IMR-90 (cell line): ENCODE measurements around the gene CLEC16A. TPM values are rescaled to one million over a fixed set of nuclear protein-coding genes. Genes with fewer than 3 reads are reported as not detected.

ENCODE experiments used
- ATAC-seq: fragments of 200-7000 bp; cut with Tn5 transposase; 2 replicates; pipeline ENCODE4 v1.9.1; 2020; ENCODE audit warnings: low read depth, mild to moderate bottlenecking, moderate library complexity
- BruUV-seq: library from RNA; stranded (reverse); fragments of 400-500 nt; replicated peaks from 2 replicates; lab custom pipeline; 2021; lab: Mats Ljungman, UMichigan
- CTCF ChIA-PET: fragments of 300-600 bp; formaldehyde crosslinking; extraction: SDS; loops from one replicate; lab custom pipeline; 2021; ENCODE audit warnings: antibody characterized with exemption; lab: Yijun Ruan, JAX
- POLR2A ChIA-PET: fragments of 300-600 bp; sonication (Branson Sonifier 250); formaldehyde crosslinking; loops from one replicate; lab custom pipeline; 2022; ENCODE audit warnings: antibody characterized with exemption; ENCODE audit not compliant: unreplicated experiment; lab: Charles Lee
- DNase-seq: peaks from one replicate; pipeline ENCODE4 v3.0.0; 2013
- H2AFZ ChIP-seq: replicated peaks from 2 replicates; pipeline ENCODE3; 2013; ENCODE audit warnings: low read length, mild to moderate bottlenecking; ENCODE audit not compliant: poor library complexity
- H2AK5ac ChIP-seq: 2 replicates; pipeline ENCODE4 v1.6.1; 2013; ENCODE audit warnings: low read depth, low read length, inconsistent platforms
- H2AK9ac ChIP-seq: replicated peaks from 2 replicates; pipeline ENCODE3; 2013; ENCODE audit warnings: mild to moderate bottlenecking, low read depth, low read length, moderate library complexity; ENCODE audit not compliant: poor library complexity
- H2BK120ac ChIP-seq: 2 replicates; pipeline ENCODE4 v1.6.1; 2013; ENCODE audit warnings: low read depth, low read length, inconsistent platforms
- H2BK15ac ChIP-seq: 3 replicates; pipeline ENCODE4 v1.6.1; 2013; ENCODE audit warnings: low read depth, low read length, inconsistent platforms
- H2BK20ac ChIP-seq: 2 replicates; pipeline ENCODE4 v1.6.1; 2013; ENCODE audit warnings: low read depth, mild to moderate bottlenecking, inconsistent platforms, low read length, moderate library complexity
- H2BK5ac ChIP-seq: 2 replicates; pipeline ENCODE4 v1.6.1; 2013; ENCODE audit warnings: mild to moderate bottlenecking, low read depth, low read length, inconsistent platforms; ENCODE audit not compliant: poor library complexity, severe bottlenecking
- H3K14ac ChIP-seq: replicated peaks from 2 replicates; pipeline ENCODE4 v1.6.1; 2013; ENCODE audit warnings: low read depth, low read length, inconsistent platforms
- H3K18ac ChIP-seq: 2 replicates; pipeline ENCODE4 v1.6.1; 2013; ENCODE audit warnings: low read depth, low read length, control low read depth
- H3K23ac ChIP-seq: 2 replicates; pipeline ENCODE4 v1.6.1; 2013; ENCODE audit warnings: low read depth, low read length, inconsistent platforms
- H3K27ac ChIP-seq: 2 replicates; pipeline ENCODE4 v1.5.1; 2013; ENCODE audit warnings: mild to moderate bottlenecking, control low read depth, low read length; ENCODE audit not compliant: insufficient read depth
- H3K27me3 ChIP-seq: 2 replicates; pipeline ENCODE4 v1.6.1; 2013; ENCODE audit warnings: low read length; ENCODE audit not compliant: control insufficient read depth, insufficient read depth
- H3K36me3 ChIP-seq: 2 replicates; pipeline ENCODE4 v1.6.1; 2013; ENCODE audit warnings: low read length, mixed read lengths; ENCODE audit not compliant: control insufficient read depth, insufficient read depth
- H3K4ac ChIP-seq: 2 replicates; pipeline ENCODE4 v1.6.1; 2013; ENCODE audit warnings: low read depth, low read length, inconsistent platforms
- H3K4me1 ChIP-seq: 2 replicates; pipeline ENCODE4 v1.6.1; 2013; ENCODE audit warnings: low read length, mixed read lengths; ENCODE audit not compliant: control insufficient read depth, insufficient read depth
- H3K4me2 ChIP-seq: 2 replicates; pipeline ENCODE4 v1.6.1; 2013; ENCODE audit warnings: low read depth, mild to moderate bottlenecking, control low read depth, low read length, moderate library complexity
- H3K4me3 ChIP-seq: 2 replicates; pipeline ENCODE4 v1.5.1; 2013; ENCODE audit warnings: low read depth, mild to moderate bottlenecking, control low read depth, low read length, moderate library complexity; ENCODE audit not compliant: insufficient read depth
- H3K56ac ChIP-seq: 2 replicates; pipeline ENCODE4 v1.6.1; 2013; ENCODE audit warnings: low read length, inconsistent platforms; ENCODE audit not compliant: insufficient read depth; ENCODE audit errors: extremely low read depth
- H3K79me1 ChIP-seq, 2 experiments: 2 replicates each; pipeline ENCODE4 v1.6.1; 2013; ENCODE audit warnings: low read length in 2 of 2, inconsistent platforms in 1 of 2, low read depth in 1 of 2
- H3K9ac ChIP-seq: 2 replicates; pipeline ENCODE4 v1.6.1; 2013; ENCODE audit warnings: low read depth, low read length, control low read depth
- H3K9me1 ChIP-seq: 2 replicates; pipeline ENCODE4 v1.6.1; 2013; ENCODE audit warnings: low read length, inconsistent platforms; ENCODE audit not compliant: insufficient read depth
- H3K9me3 ChIP-seq: 2 replicates; pipeline ENCODE4 v1.6.1; 2013; ENCODE audit warnings: low read length; ENCODE audit not compliant: control insufficient read depth, insufficient read depth
- H4K20me1 ChIP-seq: 2 replicates; pipeline ENCODE4 v1.6.1; 2013; ENCODE audit warnings: low read length, inconsistent platforms; ENCODE audit not compliant: insufficient read depth
- H4K5ac ChIP-seq: 2 replicates; pipeline ENCODE4 v1.6.1; 2013; ENCODE audit warnings: mild to moderate bottlenecking, low read depth, low read length, control low read depth
- H4K8ac ChIP-seq, 2 experiments: 2 replicates each; pipeline ENCODE4 v1.6.1; 2013; ENCODE audit warnings: low read depth in 2 of 2, low read length in 2 of 2, control low read depth in 1 of 2, inconsistent platforms in 1 of 2
- H4K91ac ChIP-seq: 2 replicates; pipeline ENCODE4 v1.6.1; 2013; ENCODE audit warnings: low read depth, low read length, inconsistent platforms; ENCODE audit not compliant: insufficient read depth
- BHLHE40 ChIP-seq: fragments of 150-350 bp; IDR thresholded peaks from 2 replicates; pipeline ENCODE4 v1.6.1; 2016; ENCODE audit warnings: mild to moderate bottlenecking, low read depth, low read length
- CHD1 ChIP-seq: IDR thresholded peaks from 2 replicates; pipeline ENCODE4 v1.6.1; 2012; ENCODE audit warnings: low read depth, low read length, improper control_type of control experiment
- FOS ChIP-seq: fragments of 150-350 bp; IDR thresholded peaks from 2 replicates; pipeline ENCODE4 v1.6.1; 2016; ENCODE audit warnings: low read depth, low read length
- MAFK ChIP-seq: IDR thresholded peaks from 2 replicates; pipeline ENCODE4 v1.6.1; 2012; ENCODE audit warnings: low read depth, low read length, improper control_type of control experiment
- MAZ ChIP-seq: IDR thresholded peaks from 2 replicates; pipeline ENCODE4 v1.6.1; 2012; ENCODE audit warnings: low read depth, mild to moderate bottlenecking, low read length, improper control_type of control experiment, moderate library complexity, borderline replicate concordance
- MXI1 ChIP-seq: IDR thresholded peaks from 2 replicates; pipeline ENCODE4 v1.6.1; 2012; ENCODE audit warnings: low read depth, mild to moderate bottlenecking, low read length, moderate library complexity, borderline replicate concordance
- NFE2L2 ChIP-seq: fragments of 150-350 bp; IDR thresholded peaks from 2 replicates; pipeline ENCODE4 v1.6.1; 2016; ENCODE audit warnings: low read depth, mild to moderate bottlenecking, low read length
- RCOR1 ChIP-seq: IDR thresholded peaks from 2 replicates; pipeline ENCODE4 v1.6.1; 2012; ENCODE audit warnings: mild to moderate bottlenecking, low read length, improper control_type of control experiment; ENCODE audit not compliant: insufficient replicate concordance
- WGBS, 2 experiments: methylation state at CpG; one replicate each; pipeline versions ENCODE4 v1.1.5 to v1.1.7; 2013; ENCODE audit warnings: missing lambda C conversion rate in 2 of 2; ENCODE audit not compliant: insufficient read length in 1 of 2; ENCODE audit errors: extremely low coverage in 2 of 2; 5-methylcytosine and 5-hydroxymethylcytosine counted together
- dilution Hi-C: fragments of 300-500 bp; cut with HindIII; formaldehyde crosslinking; loops from one replicate; pipeline ENCODE4 v1.14.3; 2018; ENCODE audit warnings: low sequenced_read_pairs; ENCODE audit not compliant: unreplicated experiment
- in situ Hi-C: fragments of 300-500 bp; cut with MboI; formaldehyde crosslinking; loops from 3 replicates; pipeline ENCODE4 v1.14.3; 2019; ENCODE audit warnings: low sequenced_read_pairs, inconsistent platforms, mixed read lengths
- intact Hi-C: fragments of 100-400 bp; cut with micrococcal nuclease; formaldehyde crosslinking; loops from 2 replicates; pipeline ENCODE4 v1.10.0; 2022
- polyA plus RNA-seq, 3 experiments: library from polyadenylated mRNA; depleted of rRNA; stranded (reverse); fragments of >200 nt; gene quantifications; 2 replicates each; pipeline ENCODE4 v1.2.3, GENCODE V29; 2012; ENCODE audit warnings: low replicate concordance in 1 of 3
- total RNA-seq: library from RNA; depleted of rRNA; stranded (reverse); fragments of >200 nt; gene quantifications from 2 replicates; pipeline ENCODE4 v1.2.3, GENCODE V29; 2012
- TF ChIP-seq, protein P1 (sequence below): fragments of 150-350 bp; IDR thresholded peaks from 2 replicates; pipeline ENCODE4 v1.6.1; 2016; ENCODE audit warnings: low read depth, mild to moderate bottlenecking, low read length, moderate library complexity, borderline replicate concordance
- TF ChIP-seq, protein P2 (sequence below): conservative IDR thresholded peaks from 2 replicates; pipeline ENCODE4 v1.5.1; 2012; ENCODE audit warnings: mild to moderate bottlenecking, low read depth, low read length, improper control_type of control experiment

Gene CLEC16A
- total and polyA plus RNA-seq, 2 of the 4 experiments (the other 2 are of a cell fraction): 15.9 to 16.5 TPM

DNA sequence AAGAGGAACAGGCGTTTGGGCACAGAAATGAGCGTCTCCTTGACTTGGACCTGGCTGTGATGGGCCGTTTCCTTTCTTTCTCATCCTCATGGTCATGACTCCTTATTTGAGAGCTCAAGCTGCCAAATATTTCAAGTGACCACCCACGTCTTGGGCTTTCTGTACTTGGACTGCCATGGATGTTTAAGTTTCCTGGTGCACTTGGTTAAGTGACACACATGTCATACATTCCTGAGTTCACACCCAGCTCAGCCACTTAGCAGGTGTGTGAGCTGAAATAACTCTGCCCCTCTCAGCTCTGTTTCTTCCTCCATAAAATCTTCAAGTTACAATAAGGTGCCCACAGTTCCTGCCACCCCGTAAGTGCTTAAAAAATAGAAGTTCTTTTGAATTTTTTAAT lies 114.5 kb downstream of the CLEC16A start:
- Histone ChIP-seq H4K8ac (no peak overlapping the region), H2AFZ (no peak overlapping the region), H3K36me3 (peaks cover 26% of the 10 kb centered on the region), H2BK15ac (no peak overlapping the region), H2AK9ac (no peak overlapping the region), H3K9me1 (peaks cover 32% of the 10 kb centered on the region), H3K9me3 (no peaks in the 10 kb centered on the region), H3K14ac (no peak overlapping the region), H3K4me2 (no peak overlapping the region), H3K56ac (no peak overlapping the region), H3K27me3 (no peaks in the 10 kb centered on the region), H4K20me1 (no peaks in the 10 kb centered on the region), H3K23ac (no peak overlapping the region), H3K4me1 (peaks cover 7% of the 10 kb centered on the region), H2BK120ac (no peak overlapping the region), H3K4ac (no peak overlapping the region), H4K91ac (no peak overlapping the region), H2AK5ac (no peak overlapping the region), H3K9ac (no peak overlapping the region), H3K79me1 (no peaks in the 10 kb centered on the region), H4K5ac (no peak overlapping the region), H2BK20ac (no peak overlapping the region), H3K18ac (no peak overlapping the region), H3K4me3 (no peak overlapping the region), H3K27ac (no peak overlapping the region), H2BK5ac (no peak overlapping the region)
- TF ChIP-seq MAFK (no peak), FOS (no peak), NFE2L2 (no peak), MXI1 (no peak), CHD1 (no peak), BHLHE40 (no peak), RCOR1 (no peak), MAZ (no peak)
- TF ChIP-seq, protein P1, sequence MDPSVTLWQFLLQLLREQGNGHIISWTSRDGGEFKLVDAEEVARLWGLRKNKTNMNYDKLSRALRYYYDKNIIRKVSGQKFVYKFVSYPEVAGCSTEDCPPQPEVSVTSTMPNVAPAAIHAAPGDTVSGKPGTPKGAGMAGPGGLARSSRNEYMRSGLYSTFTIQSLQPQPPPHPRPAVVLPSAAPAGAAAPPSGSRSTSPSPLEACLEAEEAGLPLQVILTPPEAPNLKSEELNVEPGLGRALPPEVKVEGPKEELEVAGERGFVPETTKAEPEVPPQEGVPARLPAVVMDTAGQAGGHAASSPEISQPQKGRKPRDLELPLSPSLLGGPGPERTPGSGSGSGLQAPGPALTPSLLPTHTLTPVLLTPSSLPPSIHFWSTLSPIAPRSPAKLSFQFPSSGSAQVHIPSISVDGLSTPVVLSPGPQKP: no peak
- TF ChIP-seq, protein P2, sequence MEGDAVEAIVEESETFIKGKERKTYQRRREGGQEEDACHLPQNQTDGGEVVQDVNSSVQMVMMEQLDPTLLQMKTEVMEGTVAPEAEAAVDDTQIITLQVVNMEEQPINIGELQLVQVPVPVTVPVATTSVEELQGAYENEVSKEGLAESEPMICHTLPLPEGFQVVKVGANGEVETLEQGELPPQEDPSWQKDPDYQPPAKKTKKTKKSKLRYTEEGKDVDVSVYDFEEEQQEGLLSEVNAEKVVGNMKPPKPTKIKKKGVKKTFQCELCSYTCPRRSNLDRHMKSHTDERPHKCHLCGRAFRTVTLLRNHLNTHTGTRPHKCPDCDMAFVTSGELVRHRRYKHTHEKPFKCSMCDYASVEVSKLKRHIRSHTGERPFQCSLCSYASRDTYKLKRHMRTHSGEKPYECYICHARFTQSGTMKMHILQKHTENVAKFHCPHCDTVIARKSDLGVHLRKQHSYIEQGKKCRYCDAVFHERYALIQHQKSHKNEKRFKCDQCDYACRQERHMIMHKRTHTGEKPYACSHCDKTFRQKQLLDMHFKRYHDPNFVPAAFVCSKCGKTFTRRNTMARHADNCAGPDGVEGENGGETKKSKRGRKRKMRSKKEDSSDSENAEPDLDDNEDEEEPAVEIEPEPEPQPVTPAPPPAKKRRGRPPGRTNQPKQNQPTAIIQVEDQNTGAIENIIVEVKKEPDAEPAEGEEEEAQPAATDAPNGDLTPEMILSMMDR: no peak
- intact Hi-C loops: no loop called here
- ChIA-PET CTCF (interaction anchor here (0.6 kb wide), 1 partner anchor 8 kb away, joined by 9 read pairs; no protein-coding TSS in a partner anchor), POLR2A (no interaction called here)
- DNase-seq (no peak), ATAC-seq (no peak)
- no CpG with 5 or more reads among the region's 5 CpGs for WGBS, 2 experiments
- in situ Hi-C loops: no loop called here
- dilution Hi-C loops: no loop called here
- no TSS peak for BruUV-seq
